ENCODE data around the gene AMZ2.
"Not testable (repeated sequence)": the region's sequence is repeated elsewhere in the genome, so short reads cannot be mapped to it uniquely, and the experiment has no call there.

AMZ2 gene

GRCh38 chr17:68253426-68253825 lies 5.6 kb downstream of the AMZ2 start:
- DNase-seq, result not testable (repeated sequence)

GRCh38 chr17:68255151-68255550 lies 7.3 kb downstream of the AMZ2 start:
- no peak for DNase-seq

GRCh38 chr17:68255731-68256538 lies 8.1 kb downstream of the AMZ2 start:
- no peak for DNase-seq

GRCh38 chr17:68256701-68257100 lies 8.9 kb downstream of the AMZ2 start:
- not testable (repeated sequence) for DNase-seq

- no peak for DNase-seq
These were observed 10.1 kb downstream of the AMZ2 start for GRCh38 chr17:68257934-68258333.

- DNase-seq, result not testable (repeated sequence)
These were observed 11.2 kb downstream of the AMZ2 start for GRCh38 chr17:68258890-68259647.

GRCh38 chr17:68259648-68259951 lies 11.8 kb downstream of the AMZ2 start:
- not testable (repeated sequence) for DNase-seq

GRCh38 chr17:68260051-68260762 lies 12.4 kb downstream of the AMZ2 start:
- no peak for DNase-seq

- not testable (repeated sequence) for DNase-seq
These were observed 14.6 kb downstream of the AMZ2 start for GRCh38 chr17:68262467-68262866.

GRCh38 chr17:68263101-68263681 lies 15.3 kb downstream of the AMZ2 start:
- DNase-seq, result not testable (repeated sequence)

- not testable (repeated sequence) for DNase-seq
These were observed 18.0 kb downstream of the AMZ2 start for GRCh38 chr17:68265833-68266232.

GRCh38 chr17:68273722-68274121 lies 25.9 kb downstream of the AMZ2 start:
- no peak for DNase-seq

- DNase-seq, result not testable (repeated sequence)
These were observed 28.5 kb downstream of the AMZ2 start for GRCh38 chr17:68276339-68276738.

GRCh38 chr17:68277807-68278206 lies 30.0 kb downstream of the AMZ2 start:
- DNase-seq, result no peak

GRCh38 chr17:68281965-68282364 lies 34.1 kb downstream of the AMZ2 start:
- DNase-seq, result not testable (repeated sequence)

GRCh38 chr17:68288375-68288774 lies 40.5 kb downstream of the AMZ2 start:
- no peak for DNase-seq

- DNase-seq, result no peak
These were observed 41.0 kb downstream of the AMZ2 start for GRCh38 chr17:68288804-68289203.

- no peak for DNase-seq
These were observed 41.6 kb downstream of the AMZ2 start for GRCh38 chr17:68289473-68289872.

- DNase-seq, result no peak
These were observed 42.1 kb downstream of the AMZ2 start for GRCh38 chr17:68289936-68290267.

- DNase-seq, result no peak
These were observed 42.6 kb downstream of the AMZ2 start for GRCh38 chr17:68290268-68290954.

GRCh38 chr17:68290955-68291835 lies 43.4 kb downstream of the AMZ2 start, which contains the start of the genes ARSG and SLC16A6:
Gene ARSG (plus strand): TSS chr17:68291495. CDS start chr17:68307494, 15,999 bp downstream.
Gene SLC16A6 (minus strand): TSS chr17:68291127. CDS start chr17:68278320, 12,807 bp downstream.
- DNase-seq, result no peak
